Measurements from ENCODE around the gene DDX5.

Gene DDX5

GRCh38 chr17:64488301-64488700 lies 17.8 kb downstream of the DDX5 start:
- no peak for TF ChIP-seq FOXP2 (optimal IDR thresholded peaks at IDR 0.05; ENCODE audit: borderline replicate concordance, extremely low read depth, extremely low read length, insufficient read depth)
- no peak for TF ChIP-seq SIN3A (IDR thresholded peaks at IDR 0.05; ENCODE audit: borderline replicate concordance, insufficient read depth, low read length)
- TF ChIP-seq TAF1 (IDR thresholded peaks at IDR 0.05; ENCODE audit: borderline replicate concordance, insufficient read depth, low read length), result no peak

- no peak for TF ChIP-seq FOXP2 (optimal IDR thresholded peaks at IDR 0.05; ENCODE audit: borderline replicate concordance, extremely low read depth, extremely low read length, insufficient read depth)
- no peak for TF ChIP-seq SIN3A (IDR thresholded peaks at IDR 0.05; ENCODE audit: borderline replicate concordance, insufficient read depth, low read length)
- no peak for TF ChIP-seq REST (IDR thresholded peaks at IDR 0.05; ENCODE audit: insufficient read depth in 1 of 2, low read depth in 2 of 2, low read length in 2 of 2)
- no peak for TF ChIP-seq TAF1 (IDR thresholded peaks at IDR 0.05; ENCODE audit: borderline replicate concordance, insufficient read depth, low read length)
- TF ChIP-seq POLR2AphosphoS5 (IDR thresholded peaks at IDR 0.05; ENCODE audit: low read depth, low read length), result no peak
Measured at GRCh38 chr17:64484380-64484779, 21.7 kb downstream of the DDX5 start.

GRCh38 chr17:64480951-64481350 lies 25.1 kb downstream of the DDX5 start:
- TF ChIP-seq REST (IDR thresholded peaks at IDR 0.05; ENCODE audit: insufficient read depth in 1 of 2, low read depth in 2 of 2, low read length in 2 of 2) (no peak), SIN3A (IDR thresholded peaks at IDR 0.05; ENCODE audit: borderline replicate concordance, insufficient read depth, low read length) (no peak), POLR2AphosphoS5 (IDR thresholded peaks at IDR 0.05; ENCODE audit: low read depth, low read length) (no peak), FOXP2 (optimal IDR thresholded peaks at IDR 0.05; ENCODE audit: borderline replicate concordance, extremely low read depth, extremely low read length, insufficient read depth) (no peak), TAF1 (IDR thresholded peaks at IDR 0.05; ENCODE audit: borderline replicate concordance, insufficient read depth, low read length) (no peak)

DNA sequence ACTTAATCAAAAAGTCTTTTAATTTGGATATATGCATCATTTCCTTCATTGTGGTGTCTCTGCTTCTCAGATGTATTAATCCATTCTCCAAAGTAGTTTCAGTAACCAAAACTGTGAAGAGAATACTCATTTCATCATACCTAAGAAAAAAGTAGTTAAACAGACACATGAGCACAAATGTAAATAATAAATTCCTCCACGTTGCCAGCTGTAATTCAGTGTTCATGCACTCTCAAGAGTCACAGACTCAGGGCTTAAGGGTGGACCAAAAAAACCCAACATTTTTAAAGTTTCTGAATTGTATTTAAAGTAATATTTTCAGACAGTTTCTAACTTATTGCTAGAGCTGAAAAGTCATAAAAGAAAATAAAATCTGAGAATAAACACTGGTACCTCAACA lies 28.2 kb downstream of the DDX5 start:
- no peak for TF ChIP-seq TAF1 (IDR thresholded peaks at IDR 0.05; ENCODE audit: borderline replicate concordance, insufficient read depth, low read length)
- TF ChIP-seq REST (IDR thresholded peaks at IDR 0.05; ENCODE audit: insufficient read depth in 1 of 2, low read depth in 2 of 2, low read length in 2 of 2), result no peak
- TF ChIP-seq SIN3A (IDR thresholded peaks at IDR 0.05; ENCODE audit: borderline replicate concordance, insufficient read depth, low read length), result no peak
- TF ChIP-seq FOXP2 (optimal IDR thresholded peaks at IDR 0.05; ENCODE audit: borderline replicate concordance, extremely low read depth, extremely low read length, insufficient read depth), result no peak
- no peak for TF ChIP-seq POLR2AphosphoS5 (IDR thresholded peaks at IDR 0.05; ENCODE audit: low read depth, low read length)

GRCh38 chr17:64472564-64472963 lies 33.5 kb downstream of the DDX5 start:
- TF ChIP-seq FOXP2 (optimal IDR thresholded peaks at IDR 0.05; ENCODE audit: borderline replicate concordance, extremely low read depth, extremely low read length, insufficient read depth) (no peak), TAF1 (IDR thresholded peaks at IDR 0.05; ENCODE audit: borderline replicate concordance, insufficient read depth, low read length) (no peak), POLR2AphosphoS5 (IDR thresholded peaks at IDR 0.05; ENCODE audit: low read depth, low read length) (no peak), SIN3A (IDR thresholded peaks at IDR 0.05; ENCODE audit: borderline replicate concordance, insufficient read depth, low read length) (no peak), REST (IDR thresholded peaks at IDR 0.05; ENCODE audit: insufficient read depth in 1 of 2, low read depth in 2 of 2, low read length in 2 of 2) (no peak)

All from PFSK-1 (cell line).